Measurements from ENCODE around the gene SGPL1. TPM values are rescaled to one million over a fixed set of nuclear protein-coding genes. Genes with fewer than 3 reads are reported as not detected.

SGPL1 gene
- total RNA-seq, 6 experiments from 2014 or later, result 33.2 to 50.1 (median 38.0) TPM

DNA sequence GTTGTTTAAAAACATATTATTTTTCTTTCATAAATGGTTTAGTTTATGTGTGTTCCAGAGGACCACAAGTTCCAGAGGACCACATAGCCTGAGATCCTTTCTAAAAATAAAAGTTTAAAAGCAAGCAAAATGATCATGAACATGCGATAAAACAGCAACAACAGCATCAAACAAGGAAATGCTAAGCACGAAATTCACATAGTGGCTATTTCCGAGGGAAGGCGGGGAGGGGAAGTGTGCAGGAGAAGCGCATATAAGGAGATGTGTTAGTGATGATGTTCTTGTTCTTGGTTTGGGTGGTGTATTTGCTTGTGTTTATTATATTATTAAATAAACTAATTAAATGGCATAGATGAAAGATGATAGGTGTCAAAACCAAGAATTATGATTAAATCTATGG lies 31.7 kb upstream of the SGPL1 start:
- Histone ChIP-seq H3K4me3 (no peak overlapping the region), H3K27ac (no peak overlapping the region), H3K36me3 (no peaks in the 10 kb centered on the region), H3K4me1 (no peaks in the 10 kb centered on the region), H3K9me3 (no peaks in the 10 kb centered on the region), H3K27me3 (no peaks in the 10 kb centered on the region)
- TF ChIP-seq CTCF (IDR thresholded peaks at IDR 0.05), result no peak
- TF ChIP-seq POLR2A (IDR thresholded peaks at IDR 0.05), result no peak
- whole genome bisulfite sequencing (ENCODE audit: insufficient coverage, low coverage, low lambda C conversion rate, missing lambda C conversion rate), result 54% methylated on average over 5 of the region's 5 CpGs
- DNase-seq (no peak), ATAC-seq (no peak)
- intact Hi-C loops (cut with DNase I), result no loop called here

DNA sequence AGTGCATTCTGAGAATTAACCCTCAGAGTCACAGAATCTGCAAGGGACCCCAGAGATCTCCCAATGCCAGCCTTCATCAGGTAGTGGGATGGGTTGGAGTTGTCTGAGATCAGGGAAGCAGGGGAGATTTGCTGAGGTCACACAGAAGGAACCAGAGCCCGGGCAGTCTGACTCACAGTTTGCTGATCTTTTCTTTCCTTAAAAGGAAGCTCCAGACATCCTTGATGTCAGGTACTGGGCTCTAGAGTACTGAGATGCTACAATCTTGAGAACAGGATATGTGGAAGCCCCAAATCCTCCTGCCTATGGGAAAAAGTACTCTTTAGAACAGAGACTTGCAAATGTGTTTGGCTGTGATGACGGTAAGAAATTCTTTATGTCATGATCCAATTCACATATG lies 31.3 kb upstream of the SGPL1 start:
- ATAC-seq, result no peak
- intact Hi-C loops (cut with DNase I), result no loop called here

DNA sequence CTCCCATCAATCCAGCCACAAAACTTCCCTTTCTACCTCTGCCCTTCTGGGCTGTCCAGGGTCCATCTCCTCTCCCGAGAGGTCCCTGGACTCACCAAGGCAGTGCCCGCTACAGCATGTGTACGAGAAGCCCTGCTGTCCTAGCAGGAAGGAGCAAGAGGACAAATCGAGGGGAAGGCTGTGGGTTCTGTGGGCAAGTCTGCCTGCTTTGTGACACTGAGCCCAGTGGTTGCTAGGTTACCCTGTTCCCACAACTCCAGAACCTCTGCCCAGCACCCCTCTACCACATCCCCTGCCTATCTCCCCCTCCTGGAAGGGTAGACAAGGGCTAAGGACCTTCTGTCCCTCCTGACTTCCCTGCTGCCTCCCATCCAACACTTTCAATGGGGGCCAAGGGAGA lies 30.6 kb upstream of the SGPL1 start, which contains the start of gene TBATA:
TBATA (minus strand) TSS at position 188 of the 400 bp plus-strand sequence. CDS start 1,998 bp downstream, outside the sequence.
- Histone ChIP-seq H3K27ac (no peak within 1 kb of the TSS), H3K9me3 (no peaks in the 10 kb centered on the region), H3K4me1 (no peaks in the 10 kb centered on the region), H3K4me3 (no peak within 1 kb of the TSS), H3K36me3 (no peaks in the 10 kb centered on the region), H3K27me3 (no peaks in the 10 kb centered on the region)
- no peak for DNase-seq
- intact Hi-C loops (cut with DNase I), result no loop called here
- no peak for TF ChIP-seq POLR2A (IDR thresholded peaks at IDR 0.05)
- TF ChIP-seq CTCF (IDR thresholded peaks at IDR 0.05), result no peak
- WGBS (ENCODE audit: insufficient coverage, low coverage, low lambda C conversion rate, missing lambda C conversion rate), result 47% methylated on average over 2 of the region's 4 CpGs
- no peak for ATAC-seq

More for the DNA sequence above, 31.3 kb upstream of the SGPL1 start:
- Histone ChIP-seq H3K27ac (no peak overlapping the region), H3K27me3 (no peaks in the 10 kb centered on the region), H3K36me3 (no peaks in the 10 kb centered on the region), H3K4me3 (no peak overlapping the region), H3K4me1 (no peaks in the 10 kb centered on the region), H3K9me3 (no peaks in the 10 kb centered on the region)
- DNase-seq, result no peak
- no peak for TF ChIP-seq CTCF (IDR thresholded peaks at IDR 0.05)
- no peak for TF ChIP-seq POLR2A (IDR thresholded peaks at IDR 0.05)
- 85% methylated on average over 2 of the region's 2 CpGs for WGBS (ENCODE audit: insufficient coverage, low coverage, low lambda C conversion rate, missing lambda C conversion rate)

- 20% methylated on average over 1 of the region's 5 CpGs for WGBS (ENCODE audit: insufficient coverage, low coverage, low lambda C conversion rate, missing lambda C conversion rate)
- TF ChIP-seq POLR2A (IDR thresholded peaks at IDR 0.05) (no peak), CTCF (IDR thresholded peaks at IDR 0.05) (no peak)
These were observed 28.8 kb upstream of the SGPL1 start for GRCh38 chr10:70786799-70787415.

More at GRCh38 chr10:70786799-70787415, 28.8 kb upstream of the SGPL1 start:
- H3K36me3 ChIP-seq, result no peaks in the 10 kb centered on the region
- no peaks in the 10 kb centered on the region for H3K27me3 ChIP-seq
- intact Hi-C loops (cut with DNase I), result no loop called here
- no peak overlapping the region for H3K27ac ChIP-seq
- no peaks in the 10 kb centered on the region for H3K9me3 ChIP-seq
- DNase-seq (no peak), ATAC-seq (no peak)
- no peak overlapping the region for H3K4me3 ChIP-seq
- H3K4me1 ChIP-seq, result no peaks in the 10 kb centered on the region
